Measurements from ENCODE around the gene THRA.

THRA gene

GRCh38 chr17:40099619-40100418 lies 37.1 kb downstream of the THRA start:
- DNase-seq (ENCODE audit: low spot score): no peak

GRCh38 chr17:40100419-40100668 lies 37.6 kb downstream of the THRA start, which contains the start of gene NR1D1:
NR1D1 (minus strand) TSS chr17:40100589; CDS start chr17:40100094, 495 bp downstream.
- DNase-seq (ENCODE audit: low spot score): no peak

- peak; percentile 94 for DNase-seq (ENCODE audit: low spot score)
Observed at GRCh38 chr17:40100669-40101366, 38.1 kb downstream of the THRA start.

GRCh38 chr17:40101367-40102210 lies 38.8 kb downstream of the THRA start:
- DNase-seq (ENCODE audit: low spot score): no peak

GRCh38 chr17:40103071-40103661 lies 40.4 kb downstream of the THRA start:
- DNase-seq (ENCODE audit: low spot score): no peak

GRCh38 chr17:40103688-40104087 lies 40.9 kb downstream of the THRA start:
- DNase-seq (ENCODE audit: low spot score): no peak

- DNase-seq (ENCODE audit: low spot score): no peak
Observed at GRCh38 chr17:40104594-40105486, 42.1 kb downstream of the THRA start.

- DNase-seq (ENCODE audit: low spot score): no peak
Observed at GRCh38 chr17:40105861-40106759, 43.3 kb downstream of the THRA start.

- no peak for DNase-seq (ENCODE audit: low spot score)
Observed at GRCh38 chr17:40106760-40107521, 44.2 kb downstream of the THRA start.

- DNase-seq (ENCODE audit: low spot score): no peak
Observed at GRCh38 chr17:40107522-40108174, 44.9 kb downstream of the THRA start.

- no peak for DNase-seq (ENCODE audit: low spot score)
Observed at GRCh38 chr17:40108970-40109824, 46.4 kb downstream of the THRA start.

- DNase-seq (ENCODE audit: low spot score): no peak
Observed at GRCh38 chr17:40110026-40110845, 47.5 kb downstream of the THRA start.

GRCh38 chr17:40111221-40112128 lies 48.7 kb downstream of the THRA start:
- peak; percentile 74 for DNase-seq (ENCODE audit: low spot score)

GRCh38 chr17:40112191-40112711 lies 49.5 kb downstream of the THRA start:
- no peak for DNase-seq (ENCODE audit: low spot score)

GRCh38 chr17:40112718-40113109 lies 49.9 kb downstream of the THRA start:
- no peak for DNase-seq (ENCODE audit: low spot score)
